Retina (tissue), 1 donor: Measurements from ENCODE around the gene FBXL3.
"Not testable (repeated sequence)": the region's sequence is repeated elsewhere in the genome, so short reads cannot be mapped to it uniquely, and the experiment has no call there.

Experiments
- DNase-seq: peaks from one replicate; pipeline ENCODE4 v3.0.0-alpha.2; 2016

Gene FBXL3

GRCh38 chr13:76980075-76980718, 46.8 kb downstream of the FBXL3 start:
- peak; percentile 85 for DNase-seq

GRCh38 chr13:76976929-76977328, 50.0 kb downstream of the FBXL3 start:
- no peak for DNase-seq

- no peak for DNase-seq
Observed at GRCh38 chr13:76976490-76976889, 50.5 kb downstream of the FBXL3 start.

- DNase-seq, result no peak
Observed at GRCh38 chr13:76975863-76976262, 51.1 kb downstream of the FBXL3 start.

- no peak for DNase-seq
Observed at GRCh38 chr13:76974618-76974975, 52.4 kb downstream of the FBXL3 start.

GRCh38 chr13:76973920-76974617, 52.9 kb downstream of the FBXL3 start:
- no peak for DNase-seq

GRCh38 chr13:76971851-76972829, 54.8 kb downstream of the FBXL3 start:
- DNase-seq, result no peak

GRCh38 chr13:76971215-76971614, 55.7 kb downstream of the FBXL3 start:
- DNase-seq, result no peak

- DNase-seq, result no peak
Observed at GRCh38 chr13:76969488-76970365, 57.2 kb downstream of the FBXL3 start.

GRCh38 chr13:76968041-76968440, 58.9 kb downstream of the FBXL3 start:
- peak; percentile 37 for DNase-seq

GRCh38 chr13:76967031-76967430, 59.9 kb downstream of the FBXL3 start:
- no peak for DNase-seq

- DNase-seq, result no peak
Observed at GRCh38 chr13:76965759-76966421, 61.1 kb downstream of the FBXL3 start.

- DNase-seq, result not testable (repeated sequence)
Observed at GRCh38 chr13:76959734-76960133, 67.2 kb downstream of the FBXL3 start.

- DNase-seq, result no peak
Observed at GRCh38 chr13:76958841-76959432, 68.0 kb downstream of the FBXL3 start.

GRCh38 chr13:76955661-76956060, 71.3 kb downstream of the FBXL3 start:
- no peak for DNase-seq
